ENCODE measurements around the gene CREB5. TPM values are rescaled to one million over a fixed set of nuclear protein-coding genes. Genes with fewer than 3 reads are reported as not detected.

CREB5 gene
- total RNA-seq, 4 donors from 2014 or later = 7.8 to 29.9 (median 12.9) TPM

GRCh38 chr7:28666154-28666553 is 253.8 kb downstream of the CREB5 start:
- Histone ChIP-seq H3K27ac (no peak overlapping the region), H3K4me3 (no peak overlapping the region), H3K4me1 (peaks cover 0 to 11% (median 0%) of the 10 kb centered on the region in 3 donors), H3K27me3 (no peaks in the 10 kb centered on the region), H3K36me3 (no peaks in the 10 kb centered on the region), H3K9me3 (no peaks in the 10 kb centered on the region)
- TF ChIP-seq POLR2AphosphoS5 (IDR thresholded peaks at IDR 0.05) (no peak), CTCF (IDR thresholded peaks at IDR 0.05) (no peak), POLR2A (IDR thresholded peaks at IDR 0.05) (no peak)
- no peak for ATAC-seq
- 79% methylated on average over 2 of the region's 2 CpGs; no CpG with 5 or more reads in 1 of the 2 donors for WGBS, 2 donors (ENCODE audit: low coverage in 1 of 2)

- TF ChIP-seq POLR2A (IDR thresholded peaks at IDR 0.05) (no peak), EP300 (IDR thresholded peaks at IDR 0.05) (no peak), POLR2AphosphoS5 (IDR thresholded peaks at IDR 0.05) (no peak), CTCF (IDR thresholded peaks at IDR 0.05) (no peak)
- 50 to 78% methylated on average over 2 of the region's 2 CpGs for WGBS, 2 donors (ENCODE audit: low coverage in 1 of 2)
- no peaks in the 10 kb centered on the region for H3K27me3 ChIP-seq
- ATAC-seq = no peak
- no peak overlapping the region for H3K27ac ChIP-seq
- H3K4me3 ChIP-seq = no peak overlapping the region
- no peaks in the 10 kb centered on the region for H3K9me3 ChIP-seq
- no peaks in the 10 kb centered on the region for H3K36me3 ChIP-seq
- peaks cover 0 to 11% (median 0%) of the 10 kb centered on the region in 3 donors for H3K4me1 ChIP-seq
Observed at GRCh38 chr7:28668085-28668484, 255.8 kb downstream of the CREB5 start.

- no peaks in the 10 kb centered on the region for H3K27me3 ChIP-seq
- H3K27ac ChIP-seq = peak overlapping the region in 2 of 4 donors; percentile 10 to 15
- TF ChIP-seq CTCF (IDR thresholded peaks at IDR 0.05) (no peak), POLR2AphosphoS5 (IDR thresholded peaks at IDR 0.05) (peak; percentile 54), POLR2A (IDR thresholded peaks at IDR 0.05) (no peak)
- ATAC-seq = peak; percentile 25
- no peaks in the 10 kb centered on the region for H3K9me3 ChIP-seq
- peaks cover 0 to 11% (median 0%) of the 10 kb centered on the region in 3 donors for H3K4me1 ChIP-seq
- H3K36me3 ChIP-seq = no peaks in the 10 kb centered on the region
- 15 to 46% methylated on average over 4 of the region's 4 CpGs for WGBS, 2 donors (ENCODE audit: low coverage in 1 of 2)
- no peak overlapping the region for H3K4me3 ChIP-seq
Observed at GRCh38 chr7:28669330-28669729, 257.0 kb downstream of the CREB5 start.

- Histone ChIP-seq H3K4me1 (peaks cover 0 to 11% (median 0%) of the 10 kb centered on the region in 3 donors), H3K9me3 (no peaks in the 10 kb centered on the region), H3K36me3 (no peaks in the 10 kb centered on the region), H3K27ac (no peak overlapping the region), H3K27me3 (no peaks in the 10 kb centered on the region), H3K4me3 (no peak overlapping the region)
- TF ChIP-seq CTCF (IDR thresholded peaks at IDR 0.05) = no peak
- no peak for TF ChIP-seq POLR2AphosphoS5 (IDR thresholded peaks at IDR 0.05)
- no peak for TF ChIP-seq EP300 (IDR thresholded peaks at IDR 0.05)
- 91 to 94% methylated on average over 4 of the region's 4 CpGs for WGBS, 2 donors (ENCODE audit: low coverage in 1 of 2)
- ATAC-seq = no peak
Observed at GRCh38 chr7:28671526-28671925, 259.2 kb downstream of the CREB5 start.

- H3K36me3 ChIP-seq = no peaks in the 10 kb centered on the region
- H3K27ac ChIP-seq = no peak overlapping the region
- peaks cover 0 to 11% (median 0%) of the 10 kb centered on the region in 3 donors for H3K4me1 ChIP-seq
- no peak overlapping the region for H3K4me3 ChIP-seq
- no peaks in the 10 kb centered on the region for H3K27me3 ChIP-seq
- 82 to 100% methylated on average over 1 to 3 of the region's 3 CpGs for WGBS, 2 donors (ENCODE audit: low coverage in 1 of 2)
- no peak for ATAC-seq
- H3K9me3 ChIP-seq = no peaks in the 10 kb centered on the region
- no peak for TF ChIP-seq POLR2AphosphoS5 (IDR thresholded peaks at IDR 0.05)
- no peak for TF ChIP-seq CTCF (IDR thresholded peaks at IDR 0.05)
- no peak for TF ChIP-seq EP300 (IDR thresholded peaks at IDR 0.05)
- no peak for TF ChIP-seq POLR2A (IDR thresholded peaks at IDR 0.05)
Observed at GRCh38 chr7:28672397-28672797, 260.1 kb downstream of the CREB5 start.
